GM06990 (cell line): ENCODE data around the gene PCNX3.
"Not testable (repeated sequence)": the region's sequence is repeated elsewhere in the genome, so short reads cannot be mapped to it uniquely, and the experiment has no call there.

Experiments
- DNase-seq: peaks from one replicate; pipeline ENCODE4 v3.0.0-alpha.2; 2011; ENCODE audit not compliant: insufficient read length; ENCODE audit errors: extremely low read depth
- H3K27me3 ChIP-seq: replicated peaks from 2 replicates; pipeline ENCODE4 v1.6.0; 2011; ENCODE audit warnings: low read length; ENCODE audit not compliant: control insufficient read depth, insufficient read depth
- H3K36me3 ChIP-seq: 2 replicates; pipeline ENCODE4 v1.5.1; 2011; ENCODE audit warnings: low read length; ENCODE audit not compliant: control insufficient read depth, insufficient read depth
- H3K4me3 ChIP-seq: replicated peaks from 2 replicates; pipeline ENCODE4 v1.5.1; 2011; ENCODE audit warnings: low read depth, mild to moderate bottlenecking, control low read depth, low read length
- CTCF ChIP-seq: IDR thresholded peaks from 2 replicates; pipeline ENCODE4 v1.5.1; 2011; ENCODE audit warnings: low read length, control low read depth, mild to moderate bottlenecking, inconsistent platforms; ENCODE audit not compliant: insufficient read depth, poor library complexity, severe bottlenecking

Gene PCNX3

GRCh38 chr11:65654375-65655349, 39.1 kb downstream of the PCNX3 start:
- Histone ChIP-seq H3K4me3 (no peak overlapping the region), H3K27me3 (no peaks in the 10 kb centered on the region), H3K36me3 (peaks cover 51% of the 10 kb centered on the region)
- DNase-seq = peak; percentile 12
- no peak for TF ChIP-seq CTCF

DNA sequence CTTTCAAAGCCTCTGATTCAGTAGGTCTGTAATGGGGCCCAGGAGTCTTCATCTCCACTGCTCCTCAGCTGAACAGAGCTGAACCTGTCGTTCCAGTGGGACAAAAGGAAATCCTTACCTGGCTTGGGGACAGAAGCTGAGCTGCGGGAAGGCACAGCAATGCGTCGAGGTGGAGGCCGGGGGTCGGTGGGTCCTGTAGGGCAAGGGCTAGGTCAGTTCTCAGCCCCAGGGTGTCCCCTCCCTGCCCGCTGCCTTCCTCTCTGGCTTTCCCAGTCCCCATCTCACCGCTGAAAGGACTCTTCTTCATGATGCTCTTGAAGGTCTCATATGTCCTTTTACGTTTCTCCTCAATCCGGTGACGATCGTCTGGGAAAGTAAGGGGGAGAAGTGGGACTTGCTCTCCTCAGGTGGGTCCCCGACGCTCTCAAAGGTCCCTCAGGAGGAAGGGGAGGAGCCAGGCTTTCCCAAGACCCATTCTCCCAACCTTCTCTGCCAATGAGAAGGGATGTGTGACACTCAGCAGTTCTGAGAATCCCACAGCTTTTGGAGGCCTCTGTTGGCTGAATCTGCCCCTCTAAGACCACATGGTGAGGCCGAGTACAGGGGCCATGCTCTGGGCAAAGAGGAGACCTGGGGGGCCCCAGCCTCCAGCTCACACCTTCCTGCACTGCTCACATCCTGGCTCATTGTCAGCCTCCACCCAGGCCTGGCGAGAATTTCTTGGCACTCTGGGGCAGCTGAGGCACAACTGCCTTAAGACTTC, 40.2 kb downstream of the PCNX3 start:
- peak; percentile 15 for DNase-seq
- Histone ChIP-seq H3K4me3 (no peak overlapping the region), H3K36me3 (peaks cover 51% of the 10 kb centered on the region), H3K27me3 (no peaks in the 10 kb centered on the region)
- TF ChIP-seq CTCF = no peak

GRCh38 chr11:65657426-65657825, 41.9 kb downstream of the PCNX3 start:
- DNase-seq = no peak
- no peak overlapping the region for H3K4me3 ChIP-seq
- H3K36me3 ChIP-seq = peaks cover 48% of the 10 kb centered on the region

GRCh38 chr11:65658174-65659021, 42.8 kb downstream of the PCNX3 start:
- no peak for TF ChIP-seq CTCF
- Histone ChIP-seq H3K36me3 (peaks cover 48% of the 10 kb centered on the region), H3K27me3 (no peaks in the 10 kb centered on the region), H3K4me3 (no peak overlapping the region)
- no peak for DNase-seq

More at GRCh38 chr11:65657426-65657825, 41.9 kb downstream of the PCNX3 start:
- no peak for TF ChIP-seq CTCF
- H3K27me3 ChIP-seq = no peaks in the 10 kb centered on the region

GRCh38 chr11:65660038-65660437, 44.5 kb downstream of the PCNX3 start:
- no peak for DNase-seq
- H3K27me3 ChIP-seq = no peaks in the 10 kb centered on the region
- no peak overlapping the region for H3K4me3 ChIP-seq
- H3K36me3 ChIP-seq = peaks cover 42% of the 10 kb centered on the region
- no peak for TF ChIP-seq CTCF

DNA sequence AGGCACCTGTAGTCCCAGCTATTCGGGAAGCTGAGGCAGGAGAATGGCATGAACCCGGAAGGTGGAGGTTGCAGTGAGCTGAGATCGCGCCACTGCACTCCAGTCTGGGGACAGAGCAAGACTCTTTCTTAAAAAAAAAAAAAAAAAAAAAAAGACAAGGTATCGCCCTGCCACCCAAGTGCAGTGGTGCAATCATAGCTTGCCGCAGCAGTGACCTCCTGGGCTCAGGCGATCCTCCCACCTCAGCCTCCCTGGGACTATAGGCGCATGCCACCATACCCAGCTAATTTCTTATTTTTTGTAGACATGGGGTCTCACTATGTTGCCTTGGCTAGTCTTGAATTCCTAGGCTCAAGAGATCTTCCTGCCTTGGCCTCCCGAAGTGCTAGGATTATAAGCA, 45.3 kb downstream of the PCNX3 start:
- DNase-seq, H3K4me3 ChIP-seq: not testable (repeated sequence)
- peaks cover 37% of the 10 kb centered on the region for H3K36me3 ChIP-seq

More for the DNA sequence above, 45.3 kb downstream of the PCNX3 start:
- not testable (repeated sequence) for H3K27me3 ChIP-seq
